Testis (tissue), 2 donors: ENCODE results near the gene CD58.

Source experiments
- CTCF ChIP-seq, 3 experiments: fragments of 450-650 bp in 2 of 3; fragments of 200-600 bp in 1 of 3; sonication (generic) in 1 of 3; IDR thresholded peaks; one replicate each; pipeline ENCODE4 v1.5.1; 2016 to 2019; ENCODE audit warnings: antibody characterized with exemption in 3 of 3, mild to moderate bottlenecking in 2 of 3, moderate library complexity in 1 of 3
- POLR2A ChIP-seq: fragments of 450-650 bp; IDR thresholded peaks from one replicate; pipeline ENCODE4 v1.6.1; 2017; ENCODE audit warnings: antibody characterized with exemption, mild to moderate bottlenecking, moderate library complexity

DNA sequence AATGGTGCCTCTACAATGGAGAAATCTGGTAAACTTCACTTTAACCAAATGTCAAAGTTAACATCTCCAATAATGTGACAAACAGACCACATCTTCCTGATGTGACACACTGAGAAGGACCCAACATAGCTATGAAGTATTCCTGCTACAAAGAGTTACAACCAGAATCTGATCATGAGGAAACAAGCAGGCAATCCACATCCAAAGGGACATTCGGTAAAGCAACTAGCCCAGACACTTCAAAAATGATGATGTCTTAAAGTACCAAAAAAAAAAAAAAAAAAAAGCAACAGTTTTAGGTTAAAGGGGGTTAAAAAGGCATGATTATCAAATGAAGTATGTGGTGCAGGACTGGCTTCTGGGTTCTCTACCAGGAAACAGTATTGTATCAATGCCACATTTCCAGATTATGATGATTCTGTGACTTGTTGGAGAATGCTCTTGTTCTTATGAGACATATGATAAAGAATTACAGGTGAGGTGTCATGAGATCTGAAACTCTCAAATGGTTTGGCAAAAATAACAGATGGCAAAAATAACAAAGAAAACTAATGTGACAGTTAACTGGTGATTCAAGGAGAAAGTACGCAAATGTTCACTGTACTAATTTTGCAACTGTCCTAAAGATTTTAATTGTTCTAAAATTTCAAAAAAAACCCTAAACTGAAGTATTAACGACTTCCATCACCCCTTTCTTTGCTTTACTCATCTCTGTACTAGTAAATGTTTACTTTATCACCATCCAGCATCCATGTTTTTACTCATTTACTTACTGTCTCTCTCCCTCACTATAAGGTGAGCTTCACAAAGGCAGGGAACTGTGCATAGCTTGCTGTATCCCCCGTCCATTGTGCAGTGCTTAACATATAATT is 2.8 kb downstream of the CD58 start:
- TF ChIP-seq CTCF (IDR thresholded peaks at IDR 0.05) (no peak), POLR2A (no peak)
